ENCODE results near the gene PRPH2. TPM values are rescaled to one million over a fixed set of nuclear protein-coding genes. Genes with fewer than 3 reads are reported as not detected.

Gene PRPH2, protein sequence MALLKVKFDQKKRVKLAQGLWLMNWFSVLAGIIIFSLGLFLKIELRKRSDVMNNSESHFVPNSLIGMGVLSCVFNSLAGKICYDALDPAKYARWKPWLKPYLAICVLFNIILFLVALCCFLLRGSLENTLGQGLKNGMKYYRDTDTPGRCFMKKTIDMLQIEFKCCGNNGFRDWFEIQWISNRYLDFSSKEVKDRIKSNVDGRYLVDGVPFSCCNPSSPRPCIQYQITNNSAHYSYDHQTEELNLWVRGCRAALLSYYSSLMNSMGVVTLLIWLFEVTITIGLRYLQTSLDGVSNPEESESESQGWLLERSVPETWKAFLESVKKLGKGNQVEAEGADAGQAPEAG
- total RNA-seq, result under 1 TPM; 0.08 to 0.11 TPM
- 0.08 TPM for polyA plus RNA-seq (2013, experiment 1 of 2)
- polyA plus RNA-seq (2013, experiment 2 of 2), result 0.31 TPM
- total RNA-seq, result 0 to 0.53 (median 0.04) reads per million in 172 experiments

DNA sequence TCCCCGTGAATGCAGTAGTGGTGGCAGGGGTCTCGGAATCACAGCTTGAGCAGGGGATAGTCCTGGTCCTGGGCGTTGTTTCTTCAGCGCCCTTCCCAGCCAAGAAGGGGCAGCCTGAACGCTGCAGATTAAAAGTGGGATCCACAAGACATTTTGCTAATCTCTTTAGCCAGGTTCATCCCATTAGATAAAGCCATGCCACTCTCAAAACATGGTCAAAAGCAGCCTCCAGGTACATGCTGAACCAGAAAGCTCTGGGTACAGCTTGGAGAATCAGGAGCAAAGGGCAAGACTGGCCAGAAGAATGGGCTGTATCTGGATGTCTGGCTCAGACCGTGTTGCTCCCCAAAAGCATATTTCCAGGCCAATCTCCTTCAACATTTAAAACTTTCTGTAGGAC lies at the start of gene PRPH2:
Gene PRPH2, minus strand, starts transcription at position 101 of the 400 bp plus-strand sequence. CDS start 263 bp downstream, outside the sequence.
- no peaks in the 10 kb centered on the region for H3K27me3 ChIP-seq (ENCODE audit: control insufficient read depth in 1 of 2, insufficient read depth in 2 of 2, low read length in 2 of 2)
- POLR2A ChIA-PET, result no interaction called here
- H3K36me3 ChIP-seq (ENCODE audit: insufficient read depth, low read length), result no peaks in the 10 kb centered on the region
- ATAC-seq (ENCODE audit: poor library complexity) (no peak), DNase-seq (no peak)
- H3K9me3 Mint-ChIP-seq, result no peaks in the 10 kb centered on the region
- no peaks in the 10 kb centered on the region for H3K27me3 Mint-ChIP-seq
- intact Hi-C loops (cut with DNase I, micrococcal nuclease), result no loop called here
- peaks cover 14% of the 10 kb centered on the region for H3K4me1 ChIP-seq (ENCODE audit: insufficient read depth, low read length)
- no peak for TF ChIP-seq CTCF (IDR thresholded peaks at IDR 0.05)
- no peak within 1 kb of the TSS for H3K4me3 ChIP-seq (ENCODE audit: low read length)
- no peaks in the 10 kb centered on the region for H3K9me3 ChIP-seq (ENCODE audit: control insufficient read depth in 1 of 2, insufficient read depth in 1 of 2, low read length in 2 of 2)
- CTCF ChIA-PET, result no interaction called here
- no peak within 1 kb of the TSS for H3K27ac ChIP-seq (ENCODE audit: low read depth in 1 of 2, low read length in 2 of 2)
- no peak within 1 kb of the TSS for H3K27ac Mint-ChIP-seq
- peaks cover 19% of the 10 kb centered on the region for H3K4me1 Mint-ChIP-seq (ENCODE audit: low read depth)
- H3K36me3 Mint-ChIP-seq (ENCODE audit: low read depth), result no peaks in the 10 kb centered on the region
- no peak within 1 kb of the TSS for H3K4me3 Mint-ChIP-seq

DNA sequence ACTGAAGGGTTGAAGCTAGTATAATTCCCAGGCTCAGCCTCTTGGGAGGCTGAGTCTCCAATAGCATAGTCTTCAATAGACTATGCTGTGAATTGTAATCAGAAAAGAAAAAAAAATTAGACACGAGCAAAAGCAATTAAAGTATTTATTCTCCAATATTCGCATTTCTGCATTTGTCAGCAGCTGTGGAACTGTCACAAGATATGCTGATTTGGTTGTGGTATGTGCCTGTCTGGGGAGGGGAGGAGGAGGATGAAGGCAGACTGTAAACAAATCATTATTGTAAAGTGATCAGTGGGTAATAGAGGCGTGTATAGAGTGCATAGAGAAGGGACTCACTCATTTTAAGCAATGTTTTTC lies 49.3 kb upstream of the PRPH2 start:
- no peaks in the 10 kb centered on the region for H3K9me3 Mint-ChIP-seq
- Histone ChIP-seq H3K4me3 (ENCODE audit: low read length) (peak overlapping the region; percentile 19), H3K27me3 (ENCODE audit: control insufficient read depth in 1 of 2, insufficient read depth in 2 of 2, low read length in 2 of 2) (no peaks in the 10 kb centered on the region), H3K4me1 (ENCODE audit: insufficient read depth, low read length) (peaks cover 75% of the 10 kb centered on the region), H3K9me3 (ENCODE audit: control insufficient read depth in 1 of 2, insufficient read depth in 1 of 2, low read length in 2 of 2) (no peaks in the 10 kb centered on the region), H3K36me3 (ENCODE audit: insufficient read depth, low read length) (peaks cover 5% of the 10 kb centered on the region), H3K27ac (ENCODE audit: low read depth in 1 of 2, low read length in 2 of 2) (peak overlapping the region; percentile 92 to 94)
- H3K36me3 Mint-ChIP-seq (ENCODE audit: low read depth), result peaks cover 13% of the 10 kb centered on the region
- H3K4me3 Mint-ChIP-seq, result peak overlapping the region; percentile 76
- CTCF ChIA-PET, result interaction anchor here (0.9 to 3.9 kb wide), 8 partner anchors 8 to 119 kb away, joined by 3 to 23 read pairs (median 5); partner anchors contain the start of gene TBCC
- TF ChIP-seq CTCF (IDR thresholded peaks at IDR 0.05), result no peak
- H3K4me1 Mint-ChIP-seq (ENCODE audit: low read depth), result peaks cover 75% of the 10 kb centered on the region
- ATAC-seq (ENCODE audit: poor library complexity) (peak; percentile 27), DNase-seq (peak in 8 of 14 experiments; percentile 20 to 84 (median 41))
- POLR2A ChIA-PET, result interaction anchor here (0.6 to 22.3 kb wide), 38 partner anchors 12 to 858 kb away, joined by 3 to 1427 read pairs (median 4); partner anchors contain the start of genes BICRAL, CNPY3, GTPBP2 and KLC4
- H3K27ac Mint-ChIP-seq, result peak overlapping the region; percentile 99
- no peaks in the 10 kb centered on the region for H3K27me3 Mint-ChIP-seq
- intact Hi-C loops (cut with DNase I, micrococcal nuclease), result loop anchor here (1.0 to 5.0 kb wide), 5 partner anchors 11 to 109 kb away; partner anchors contain the start of genes BICRAL (in 2 of the 2) and TBCC (in 2 of the 2)

DNA sequence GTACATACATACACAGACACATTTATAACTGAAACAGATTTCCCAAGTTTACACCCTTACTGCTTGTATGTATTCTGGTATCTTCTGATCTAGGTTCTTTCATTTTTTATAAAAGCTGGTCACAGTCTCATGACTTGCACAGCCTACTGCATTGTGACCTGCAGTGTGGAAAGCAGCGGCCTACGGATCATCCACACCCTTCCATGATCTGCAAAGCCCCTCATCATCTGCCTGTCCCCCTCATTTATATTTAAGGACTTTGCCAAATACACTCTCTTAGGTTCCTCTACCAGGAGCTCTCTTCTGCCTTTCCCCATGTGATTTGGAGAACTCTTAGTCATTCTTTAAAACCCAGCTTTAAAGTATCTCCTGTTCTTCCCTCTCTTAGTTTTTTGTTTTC lies 47.4 kb upstream of the PRPH2 start:
- no peaks in the 10 kb centered on the region for H3K9me3 ChIP-seq (ENCODE audit: control insufficient read depth in 1 of 2, insufficient read depth in 1 of 2, low read length in 2 of 2)
- H3K4me1 ChIP-seq (ENCODE audit: insufficient read depth, low read length), result peaks cover 59% of the 10 kb centered on the region
- TF ChIP-seq CTCF (IDR thresholded peaks at IDR 0.05), result no peak
- Mint-ChIP-seq H3K27me3 (no peaks in the 10 kb centered on the region), H3K27ac (peak overlapping the region; percentile 99), H3K4me1 (ENCODE audit: low read depth) (peaks cover 77% of the 10 kb centered on the region), H3K9me3 (no peaks in the 10 kb centered on the region), H3K36me3 (ENCODE audit: low read depth) (peaks cover 29% of the 10 kb centered on the region), H3K4me3 (peak overlapping the region; percentile 3)
- peak overlapping the region; percentile 45 to 98 for H3K27ac ChIP-seq (ENCODE audit: low read depth in 1 of 2, low read length in 2 of 2)
- H3K36me3 ChIP-seq (ENCODE audit: insufficient read depth, low read length), result peaks cover 10% of the 10 kb centered on the region
- no peak for ATAC-seq (ENCODE audit: poor library complexity)
- intact Hi-C loops (cut with DNase I, micrococcal nuclease), result loop anchor here (5.0 kb wide), 3 partner anchors 43 to 108 kb away; no protein-coding TSS in a partner anchor
- no peak overlapping the region for H3K4me3 ChIP-seq (ENCODE audit: low read length)
- POLR2A ChIA-PET, result interaction anchor here (1.6 to 22.3 kb wide), 8 partner anchors 10 to 160 kb away, joined by 4 to 1427 read pairs (median 50); partner anchors contain the start of genes BICRAL, CNPY3, RPL7L1 and TBCC
- CTCF ChIA-PET, result interaction anchor here (0.5 to 3.9 kb wide), 7 partner anchors 10 to 108 kb away, joined by 3 to 23 read pairs (median 5); partner anchors contain the start of gene TBCC
- DNase-seq, result peak in 2 of 14 experiments; percentile 27 to 36
- no peaks in the 10 kb centered on the region for H3K27me3 ChIP-seq (ENCODE audit: control insufficient read depth in 1 of 2, insufficient read depth in 2 of 2, low read length in 2 of 2)

Data from CD4-positive, alpha-beta T cell (primary cell).